ENCODE data around the gene LRRC2. TPM values are rescaled to one million over a fixed set of nuclear protein-coding genes. Genes with fewer than 3 reads are reported as not detected.

LRRC2 gene
- polyA plus RNA-seq, 3 donors, result not detected

DNA sequence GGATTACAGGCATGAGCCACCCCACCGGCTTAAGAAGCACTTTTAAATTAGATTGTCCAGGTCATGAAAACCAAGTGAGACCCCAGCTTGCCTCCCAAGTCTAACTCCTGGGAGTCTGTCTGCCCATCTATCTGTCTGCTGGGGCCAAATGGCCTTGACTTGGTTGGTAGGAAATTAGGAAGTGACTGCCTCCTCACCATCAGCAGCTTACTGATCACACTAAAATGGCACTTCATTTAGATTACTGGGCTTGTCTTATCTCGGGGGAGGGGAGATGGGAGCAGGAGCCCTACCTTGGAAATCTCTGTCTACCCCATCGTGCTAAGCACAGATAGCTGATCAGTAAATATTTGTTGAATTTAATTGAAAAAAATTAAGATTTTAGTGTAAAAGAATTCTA is 5.6 kb upstream of the LRRC2 start:
- no peaks in the 10 kb centered on the region for H3K36me3 Mint-ChIP-seq

DNA sequence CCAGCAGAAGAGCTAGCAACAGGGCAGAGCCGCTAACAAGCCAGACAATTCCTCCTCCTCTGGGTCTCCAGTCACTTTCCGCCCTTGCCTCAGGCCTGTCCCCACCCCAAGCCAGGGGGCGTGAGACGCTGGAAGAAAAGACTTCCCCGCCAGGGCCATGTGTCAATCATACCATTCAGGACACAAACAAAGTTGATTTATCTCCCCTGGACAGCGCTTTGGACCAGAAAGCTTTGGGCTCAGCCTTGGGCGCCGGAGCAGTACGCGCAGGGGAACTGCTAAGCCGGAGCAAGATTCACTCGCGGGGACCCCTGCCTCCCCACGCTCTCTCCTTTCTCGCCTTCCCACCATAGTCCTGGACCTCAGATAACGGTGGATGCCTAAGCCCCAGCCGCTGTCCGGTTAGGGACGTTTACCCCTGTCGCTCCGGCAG is 479 bp downstream of the LRRC2 start:
- Histone ChIP-seq H3K4me1 (ENCODE audit: control insufficient read depth in 1 of 2, insufficient read depth in 2 of 2, low read length in 2 of 2) (peaks cover 8 to 12% of the 10 kb centered on the region in 2 donors), H3K4me2 (replicated peaks; ENCODE audit: extremely low read depth, low read length, poor library complexity, severe bottlenecking) (peak overlapping the region; percentile 58), H3K9me3 (replicated peaks in 1 of 2; ENCODE audit: control insufficient read depth in 1 of 2, insufficient read depth in 1 of 2, low read length in 2 of 2) (no peaks in the 10 kb centered on the region), H3K36me3 (replicated peaks in 1 of 2; ENCODE audit: control insufficient read depth in 1 of 2, insufficient read depth in 2 of 2, low read length in 2 of 2) (no peaks in the 10 kb centered on the region), H3K9ac (ENCODE audit: insufficient read depth, low read length, poor library complexity, severe bottlenecking) (no peak overlapping the region), H3K4me3 (replicated peaks in 1 of 3; ENCODE audit: low read depth in 2 of 3, low read length in 3 of 3) (peak overlapping the region in 1 of 3 experiments; percentile 58), H3K79me2 (ENCODE audit: insufficient read depth, low read length) (no peaks in the 10 kb centered on the region), H4K20me1 (ENCODE audit: insufficient read depth, low read length) (no peaks in the 10 kb centered on the region), H3K27me3 (ENCODE audit: control insufficient read depth in 2 of 2, insufficient read depth in 2 of 2, low read length in 2 of 2) (peaks cover 25 to 34% of the 10 kb centered on the region in 2 donors), H2AFZ (ENCODE audit: insufficient read depth, low read depth, low read length, poor library complexity, severe bottlenecking) (peak overlapping the region; percentile 68), H3K27ac (ENCODE audit: low read depth in 1 of 2, low read length in 2 of 2) (no peak overlapping the region)
- H3K27ac Mint-ChIP-seq, result no peak overlapping the region
- peak overlapping the region; percentile 63 to 85 for H3K4me3 Mint-ChIP-seq
- no peaks in the 10 kb centered on the region for H3K36me3 Mint-ChIP-seq
- 2% methylated on average over 20 of the region's 21 CpGs for WGBS (ENCODE audit: insufficient coverage)
- DNase-seq, result no peak
- TF ChIP-seq, protein P1, sequence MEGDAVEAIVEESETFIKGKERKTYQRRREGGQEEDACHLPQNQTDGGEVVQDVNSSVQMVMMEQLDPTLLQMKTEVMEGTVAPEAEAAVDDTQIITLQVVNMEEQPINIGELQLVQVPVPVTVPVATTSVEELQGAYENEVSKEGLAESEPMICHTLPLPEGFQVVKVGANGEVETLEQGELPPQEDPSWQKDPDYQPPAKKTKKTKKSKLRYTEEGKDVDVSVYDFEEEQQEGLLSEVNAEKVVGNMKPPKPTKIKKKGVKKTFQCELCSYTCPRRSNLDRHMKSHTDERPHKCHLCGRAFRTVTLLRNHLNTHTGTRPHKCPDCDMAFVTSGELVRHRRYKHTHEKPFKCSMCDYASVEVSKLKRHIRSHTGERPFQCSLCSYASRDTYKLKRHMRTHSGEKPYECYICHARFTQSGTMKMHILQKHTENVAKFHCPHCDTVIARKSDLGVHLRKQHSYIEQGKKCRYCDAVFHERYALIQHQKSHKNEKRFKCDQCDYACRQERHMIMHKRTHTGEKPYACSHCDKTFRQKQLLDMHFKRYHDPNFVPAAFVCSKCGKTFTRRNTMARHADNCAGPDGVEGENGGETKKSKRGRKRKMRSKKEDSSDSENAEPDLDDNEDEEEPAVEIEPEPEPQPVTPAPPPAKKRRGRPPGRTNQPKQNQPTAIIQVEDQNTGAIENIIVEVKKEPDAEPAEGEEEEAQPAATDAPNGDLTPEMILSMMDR (IDR thresholded peaks at IDR 0.05), result no peak
- H3K4me1 Mint-ChIP-seq, result peaks cover 12% of the 10 kb centered on the region
- H3K27me3 Mint-ChIP-seq (ENCODE audit: low read depth in 3 of 3), result peaks cover 42 to 56% (median 47%) of the 10 kb centered on the region in 3 donors
- intact Hi-C loops (cut with micrococcal nuclease), result no loop called here
- H3K9me3 Mint-ChIP-seq, result peaks cover 0 to 6% (median 4%) of the 10 kb centered on the region in 7 donors

More for the DNA sequence above, 5.6 kb upstream of the LRRC2 start:
- Histone ChIP-seq H3K27ac (ENCODE audit: low read depth in 1 of 2, low read length in 2 of 2) (no peak overlapping the region), H3K9ac (ENCODE audit: insufficient read depth, low read length, poor library complexity, severe bottlenecking) (no peak overlapping the region), H3K4me1 (ENCODE audit: control insufficient read depth in 1 of 2, insufficient read depth in 2 of 2, low read length in 2 of 2) (no peaks in the 10 kb centered on the region), H3K9me3 (replicated peaks in 1 of 2; ENCODE audit: control insufficient read depth in 1 of 2, insufficient read depth in 1 of 2, low read length in 2 of 2) (no peaks in the 10 kb centered on the region), H4K20me1 (ENCODE audit: insufficient read depth, low read length) (no peaks in the 10 kb centered on the region), H3K4me3 (replicated peaks in 1 of 3; ENCODE audit: low read depth in 2 of 3, low read length in 3 of 3) (no peak overlapping the region), H3K27me3 (ENCODE audit: control insufficient read depth in 2 of 2, insufficient read depth in 2 of 2, low read length in 2 of 2) (peaks cover under 1 to 17% of the 10 kb centered on the region in 2 donors), H3K36me3 (replicated peaks in 1 of 2; ENCODE audit: control insufficient read depth in 1 of 2, insufficient read depth in 2 of 2, low read length in 2 of 2) (no peaks in the 10 kb centered on the region), H2AFZ (ENCODE audit: insufficient read depth, low read depth, low read length, poor library complexity, severe bottlenecking) (no peak overlapping the region), H3K79me2 (ENCODE audit: insufficient read depth, low read length) (no peaks in the 10 kb centered on the region), H3K4me2 (replicated peaks; ENCODE audit: extremely low read depth, low read length, poor library complexity, severe bottlenecking) (no peak overlapping the region)
- DNase-seq, result no peak
- Mint-ChIP-seq H3K4me1 (no peaks in the 10 kb centered on the region), H3K27me3 (ENCODE audit: low read depth in 3 of 3) (peaks cover 28 to 59% (median 33%) of the 10 kb centered on the region in 3 donors), H3K4me3 (no peak overlapping the region), H3K27ac (peak overlapping the region in 1 of 7 donors; percentile 52), H3K9me3 (no peaks in the 10 kb centered on the region)
- intact Hi-C loops (cut with micrococcal nuclease), result no loop called here
- 80% methylated on average over 1 of the region's 3 CpGs for WGBS (ENCODE audit: insufficient coverage)
- TF ChIP-seq, protein P1 (IDR thresholded peaks at IDR 0.05), result no peak

Data from CD14-positive monocyte (primary cell).